Endothelial cell of umbilical vein (primary cell): ENCODE data around the gene STARD5.

Experiments
- EZH2 ChIP-seq: IDR thresholded peaks from 2 replicates; pipeline ENCODE4 v1.6.1; 2012; ENCODE audit warnings: borderline replicate concordance, low read depth, mild to moderate bottlenecking, moderate library complexity, low read length, inconsistent platforms; ENCODE audit not compliant: severe bottlenecking
- POLR2A ChIP-seq: IDR thresholded peaks from 2 replicates; pipeline ENCODE4 v1.6.1; 2012; ENCODE audit warnings: low read depth, mild to moderate bottlenecking, control low read depth, low read length
- TF ChIP-seq, protein P1 (sequence below), 2 donors: IDR thresholded peaks; 1 replicate in 1 of 2; 2 replicates in 1 of 2; pipeline ENCODE4 v1.5.1; 2011; ENCODE audit warnings: low read length in 2 of 2, mild to moderate bottlenecking in 2 of 2, moderate library complexity in 2 of 2, control low read depth in 1 of 2, inconsistent platforms in 1 of 2, low read depth in 1 of 2; ENCODE audit not compliant: insufficient read depth in 1 of 2; ENCODE audit errors: extremely low read depth in 1 of 2
- TF ChIP-seq, protein P2 (sequence below): IDR thresholded peaks from 2 replicates; pipeline ENCODE4 v1.6.1; 2011; ENCODE audit not compliant: insufficient read depth, insufficient read length

DNA sequence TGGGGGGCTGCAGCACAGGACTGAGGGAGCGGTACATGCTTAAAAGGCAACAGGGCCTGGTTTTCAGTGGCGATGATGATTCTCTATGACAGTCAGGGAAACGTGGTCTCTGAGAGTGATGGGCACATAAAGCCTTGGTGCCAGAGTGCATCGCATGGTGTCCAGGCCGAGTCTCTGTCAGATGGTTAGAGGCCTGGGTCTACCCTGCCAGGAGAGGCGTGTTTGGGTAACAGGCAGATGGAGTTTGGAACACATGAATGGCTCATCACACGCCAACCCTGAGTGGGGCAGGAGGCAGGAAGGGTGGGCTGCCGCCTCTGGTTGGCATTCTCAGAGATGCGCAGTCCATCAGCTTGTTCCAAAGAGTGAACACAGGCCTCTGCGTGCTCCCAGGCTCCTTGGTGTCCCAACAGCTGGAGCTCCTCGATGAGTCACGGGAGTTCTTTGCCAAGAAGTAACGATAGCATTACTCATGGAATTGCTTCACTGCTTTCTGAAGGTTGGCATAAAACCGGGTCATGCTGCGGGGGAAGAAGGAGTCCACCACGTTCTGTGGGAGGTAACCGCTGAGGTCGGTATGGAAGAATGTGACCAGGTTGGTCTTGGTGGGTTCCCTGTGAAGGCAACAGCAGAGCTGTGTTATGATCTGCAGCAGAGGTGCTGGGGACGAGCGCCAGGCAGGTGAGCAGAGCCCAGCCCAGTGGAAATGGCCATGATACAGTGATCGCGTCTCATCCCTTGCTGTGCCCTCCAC is 11.0 kb downstream of the STARD5 start:
- TF ChIP-seq EZH2 (no peak), POLR2A (no peak)
- TF ChIP-seq, protein P1, sequence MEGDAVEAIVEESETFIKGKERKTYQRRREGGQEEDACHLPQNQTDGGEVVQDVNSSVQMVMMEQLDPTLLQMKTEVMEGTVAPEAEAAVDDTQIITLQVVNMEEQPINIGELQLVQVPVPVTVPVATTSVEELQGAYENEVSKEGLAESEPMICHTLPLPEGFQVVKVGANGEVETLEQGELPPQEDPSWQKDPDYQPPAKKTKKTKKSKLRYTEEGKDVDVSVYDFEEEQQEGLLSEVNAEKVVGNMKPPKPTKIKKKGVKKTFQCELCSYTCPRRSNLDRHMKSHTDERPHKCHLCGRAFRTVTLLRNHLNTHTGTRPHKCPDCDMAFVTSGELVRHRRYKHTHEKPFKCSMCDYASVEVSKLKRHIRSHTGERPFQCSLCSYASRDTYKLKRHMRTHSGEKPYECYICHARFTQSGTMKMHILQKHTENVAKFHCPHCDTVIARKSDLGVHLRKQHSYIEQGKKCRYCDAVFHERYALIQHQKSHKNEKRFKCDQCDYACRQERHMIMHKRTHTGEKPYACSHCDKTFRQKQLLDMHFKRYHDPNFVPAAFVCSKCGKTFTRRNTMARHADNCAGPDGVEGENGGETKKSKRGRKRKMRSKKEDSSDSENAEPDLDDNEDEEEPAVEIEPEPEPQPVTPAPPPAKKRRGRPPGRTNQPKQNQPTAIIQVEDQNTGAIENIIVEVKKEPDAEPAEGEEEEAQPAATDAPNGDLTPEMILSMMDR (IDR thresholded peaks at IDR 0.05; ENCODE audit: extremely low read depth in 1 of 2, insufficient read depth in 1 of 2, low read depth in 1 of 2, low read length in 2 of 2) = no peak
- TF ChIP-seq, protein P2, sequence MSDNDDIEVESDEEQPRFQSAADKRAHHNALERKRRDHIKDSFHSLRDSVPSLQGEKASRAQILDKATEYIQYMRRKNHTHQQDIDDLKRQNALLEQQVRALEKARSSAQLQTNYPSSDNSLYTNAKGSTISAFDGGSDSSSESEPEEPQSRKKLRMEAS = no peak
